IgD-negative memory B cell (primary cell): ENCODE data around the gene MCU. TPM values are rescaled to one million over a fixed set of nuclear protein-coding genes. Genes with fewer than 3 reads are reported as not detected.

Experiments used
- H3K27ac Mint-ChIP-seq, 3 donors: one replicate each; pipeline ENCODE4 v1.8.0; 2020 to 2022; ENCODE audit warnings: mild to moderate bottlenecking in 3 of 3, mixed read lengths in 3 of 3, moderate library complexity in 1 of 3
- H3K27me3 Mint-ChIP-seq: one replicate; pipeline ENCODE4 v1.8.0; 2021; ENCODE audit warnings: mixed read lengths
- H3K36me3 Mint-ChIP-seq: one replicate; pipeline ENCODE4 v1.8.0; 2020; ENCODE audit warnings: mild to moderate bottlenecking, mixed read lengths
- H3K4me1 Mint-ChIP-seq, 3 donors: one replicate each; pipeline ENCODE4 v1.8.0; 2020 to 2022; ENCODE audit warnings: mixed read lengths in 3 of 3, mild to moderate bottlenecking in 1 of 3
- H3K4me3 Mint-ChIP-seq, 4 donors: one replicate each; pipeline ENCODE4 v1.8.0; 2020 to 2022; ENCODE audit warnings: mild to moderate bottlenecking in 4 of 4, mixed read lengths in 4 of 4, moderate library complexity in 3 of 4
- H3K9me3 Mint-ChIP-seq, 3 donors: one replicate each; pipeline ENCODE4 v1.8.0; 2020 to 2021; ENCODE audit warnings: mixed read lengths in 3 of 3, mild to moderate bottlenecking in 1 of 3
- polyA plus RNA-seq: library from polyadenylated mRNA; unstranded; fragments of 300-500 nt; fragmentation: Illumina TruSeq; gene quantifications from one replicate; pipeline ENCODE4 v1.2.3, GENCODE V29; 2021

The MCU gene
- polyA plus RNA-seq, 1 donor from 2014 or later: 5.6 TPM

DNA sequence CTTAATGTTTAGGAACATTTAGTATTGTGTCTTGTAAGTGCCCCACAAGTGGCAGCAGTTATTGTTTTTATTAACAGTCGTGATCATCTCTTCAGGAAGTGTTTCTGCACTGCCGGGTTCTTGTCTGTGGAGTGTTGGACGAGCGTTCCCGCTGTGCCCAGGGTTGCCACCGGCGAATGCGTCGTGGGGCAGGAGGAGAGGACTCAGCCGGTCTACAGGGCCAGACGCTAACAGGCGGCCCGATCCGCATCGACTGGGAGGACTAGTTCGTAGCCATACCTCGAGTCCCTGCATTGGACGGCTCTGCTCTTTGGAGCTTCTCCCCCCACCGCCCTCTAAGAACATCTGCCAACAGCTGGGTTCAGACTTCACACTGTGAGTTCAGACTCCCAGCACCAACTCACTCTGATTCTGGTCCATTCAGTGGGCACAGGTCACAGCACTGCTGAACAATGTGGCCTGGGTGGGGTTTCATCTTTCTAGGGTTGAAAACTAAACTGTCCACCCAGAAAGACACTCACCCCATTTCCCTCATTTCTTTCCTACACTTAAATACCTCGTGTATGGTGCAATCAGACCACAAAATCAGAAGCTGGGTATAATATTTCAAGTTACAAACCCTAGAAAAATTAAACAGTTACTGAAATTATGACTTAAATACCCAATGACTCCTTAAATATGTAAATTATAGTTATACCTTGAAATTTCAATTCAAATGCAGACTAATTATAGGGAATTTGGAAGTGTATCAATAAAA is 240.5 kb downstream of the MCU start:
- no peaks in the 10 kb centered on the region for H3K9me3 Mint-ChIP-seq
- H3K27me3 Mint-ChIP-seq: peaks cover 5% of the 10 kb centered on the region
- H3K36me3 Mint-ChIP-seq: peaks cover 5% of the 10 kb centered on the region
- H3K4me1 Mint-ChIP-seq: no peaks in the 10 kb centered on the region
- H3K4me3 Mint-ChIP-seq: no peak overlapping the region
- no peak overlapping the region for H3K27ac Mint-ChIP-seq

DNA sequence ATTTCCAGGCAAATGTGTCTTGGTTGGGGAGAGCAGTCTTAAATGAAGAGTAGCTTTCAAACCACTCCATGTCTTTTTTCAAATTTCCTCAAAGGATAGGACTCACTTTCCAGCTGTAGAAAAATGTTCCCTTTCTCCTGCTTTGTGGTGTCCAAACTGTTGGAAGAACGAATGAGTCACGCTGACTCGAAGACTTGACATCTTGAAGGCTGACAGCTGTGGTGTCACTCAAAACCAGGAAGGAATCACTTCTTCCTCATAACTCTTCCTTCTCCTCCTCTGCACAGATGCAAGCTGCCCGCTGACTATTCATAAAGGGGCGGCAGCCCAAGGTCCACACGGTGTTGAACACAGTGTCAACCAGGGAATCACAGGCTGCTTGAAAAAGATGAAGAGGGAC is 243.4 kb downstream of the MCU start:
- no peak overlapping the region for H3K27ac Mint-ChIP-seq
- H3K4me1 Mint-ChIP-seq: no peaks in the 10 kb centered on the region
- peaks cover 5% of the 10 kb centered on the region for H3K36me3 Mint-ChIP-seq
- H3K9me3 Mint-ChIP-seq: no peaks in the 10 kb centered on the region
- peaks cover 5% of the 10 kb centered on the region for H3K27me3 Mint-ChIP-seq
- no peak overlapping the region for H3K4me3 Mint-ChIP-seq

Other genes with a start within 250 kb of the MCU start
- 24.4 TPM for gene MICU1, start 66.1 kb upstream of the MCU start, polyA plus RNA-seq
- gene OIT3, start 201.6 kb downstream of the MCU start, polyA plus RNA-seq: not detected